Measurements from ENCODE around the gene ADSS1.

ADSS1 gene

GRCh38 chr14:104692939-104693315 is 31.1 kb upstream of the ADSS1 start:
- TF ChIP-seq SIN3A (IDR thresholded peaks at IDR 0.05; ENCODE audit: borderline replicate concordance, insufficient read depth, low read length), result no peak
- no peak for TF ChIP-seq REST (IDR thresholded peaks at IDR 0.05; ENCODE audit: insufficient read depth in 1 of 2, low read depth in 2 of 2, low read length in 2 of 2)
- TF ChIP-seq TAF1 (IDR thresholded peaks at IDR 0.05; ENCODE audit: borderline replicate concordance, insufficient read depth, low read length), result no peak
- no peak for TF ChIP-seq FOXP2 (optimal IDR thresholded peaks at IDR 0.05; ENCODE audit: borderline replicate concordance, extremely low read depth, extremely low read length, insufficient read depth)
- no peak for TF ChIP-seq POLR2AphosphoS5 (IDR thresholded peaks at IDR 0.05; ENCODE audit: low read depth, low read length)

DNA sequence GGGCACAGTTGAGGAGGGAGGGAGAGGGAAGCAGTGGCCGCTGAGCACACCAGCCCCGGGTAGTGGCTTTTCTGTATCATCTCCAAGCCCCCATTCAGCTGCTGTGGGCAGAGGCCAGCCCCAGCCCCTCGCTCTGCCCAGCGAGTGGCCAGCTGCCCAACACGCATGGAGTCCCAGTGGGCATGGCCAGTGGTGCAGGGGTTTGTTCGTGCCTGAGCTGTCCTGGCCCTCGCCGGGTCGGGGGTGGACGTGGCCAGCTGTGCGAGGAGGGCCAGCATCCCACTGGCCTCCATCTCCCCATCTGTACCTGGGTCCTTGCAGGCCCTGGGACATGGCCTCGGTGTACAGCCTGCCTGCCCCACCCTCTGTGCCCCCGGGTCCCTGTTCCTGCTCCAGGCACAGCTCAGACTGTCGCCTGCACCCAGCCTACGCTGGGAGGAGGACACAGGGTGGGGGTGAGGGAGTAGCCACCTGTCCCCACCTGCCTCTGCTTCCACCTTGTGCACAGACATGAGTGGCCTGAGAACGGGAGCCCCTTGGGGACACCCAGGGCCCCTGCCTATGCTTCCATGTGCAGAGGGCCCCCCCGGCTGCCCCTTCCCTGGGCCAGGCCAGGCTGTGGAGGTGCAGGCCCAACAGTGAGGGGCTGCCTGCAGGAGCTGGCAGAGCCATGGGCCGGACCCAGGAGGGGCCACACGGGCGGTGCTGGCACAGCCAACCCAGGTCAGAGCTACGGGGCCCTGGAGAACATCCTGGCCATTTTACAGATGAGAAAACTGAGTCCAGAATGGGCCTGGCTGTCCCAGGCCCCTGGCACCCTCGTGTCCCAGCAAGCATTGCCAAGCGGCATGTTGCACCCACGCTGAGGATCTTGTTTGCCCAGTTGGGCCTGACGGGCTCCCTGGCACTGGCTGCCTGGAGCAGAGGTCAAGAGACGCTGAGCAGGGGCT is 30.3 kb upstream of the ADSS1 start:
- no peak for TF ChIP-seq REST (IDR thresholded peaks at IDR 0.05; ENCODE audit: insufficient read depth in 1 of 2, low read depth in 2 of 2, low read length in 2 of 2)
- TF ChIP-seq SIN3A (IDR thresholded peaks at IDR 0.05; ENCODE audit: borderline replicate concordance, insufficient read depth, low read length), result no peak
- TF ChIP-seq FOXP2 (optimal IDR thresholded peaks at IDR 0.05; ENCODE audit: borderline replicate concordance, extremely low read depth, extremely low read length, insufficient read depth), result no peak
- no peak for TF ChIP-seq POLR2AphosphoS5 (IDR thresholded peaks at IDR 0.05; ENCODE audit: low read depth, low read length)
- no peak for TF ChIP-seq TAF1 (IDR thresholded peaks at IDR 0.05; ENCODE audit: borderline replicate concordance, insufficient read depth, low read length)

DNA sequence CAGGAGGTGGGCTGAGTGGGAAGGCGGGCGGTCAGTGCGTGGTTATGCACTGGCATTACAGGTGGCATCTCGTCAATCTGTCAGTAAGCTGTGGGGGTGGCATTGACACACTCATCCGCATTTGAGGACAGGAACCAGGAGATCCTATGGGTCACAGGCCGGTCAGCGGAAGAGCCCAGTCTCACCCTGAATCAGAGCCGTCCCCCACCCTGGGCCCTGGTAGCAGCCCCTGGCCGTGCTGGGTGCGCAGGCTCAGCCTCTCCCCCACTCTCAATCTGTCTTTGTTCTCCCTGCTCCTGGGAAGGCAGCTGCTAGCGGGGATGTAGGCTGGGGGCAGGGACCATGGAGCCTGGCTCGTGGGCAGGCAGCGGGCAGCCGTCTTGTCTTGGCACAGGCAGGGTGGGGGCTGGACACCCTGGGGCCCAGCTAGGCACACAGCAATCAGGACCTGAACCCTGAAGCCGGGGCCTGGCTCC is 29.5 kb upstream of the ADSS1 start:
- no peak for TF ChIP-seq REST (IDR thresholded peaks at IDR 0.05; ENCODE audit: insufficient read depth in 1 of 2, low read depth in 2 of 2, low read length in 2 of 2)
- TF ChIP-seq POLR2AphosphoS5 (IDR thresholded peaks at IDR 0.05; ENCODE audit: low read depth, low read length), result no peak
- no peak for TF ChIP-seq FOXP2 (optimal IDR thresholded peaks at IDR 0.05; ENCODE audit: borderline replicate concordance, extremely low read depth, extremely low read length, insufficient read depth)
- TF ChIP-seq SIN3A (IDR thresholded peaks at IDR 0.05; ENCODE audit: borderline replicate concordance, insufficient read depth, low read length), result no peak
- no peak for TF ChIP-seq TAF1 (IDR thresholded peaks at IDR 0.05; ENCODE audit: borderline replicate concordance, insufficient read depth, low read length)

DNA sequence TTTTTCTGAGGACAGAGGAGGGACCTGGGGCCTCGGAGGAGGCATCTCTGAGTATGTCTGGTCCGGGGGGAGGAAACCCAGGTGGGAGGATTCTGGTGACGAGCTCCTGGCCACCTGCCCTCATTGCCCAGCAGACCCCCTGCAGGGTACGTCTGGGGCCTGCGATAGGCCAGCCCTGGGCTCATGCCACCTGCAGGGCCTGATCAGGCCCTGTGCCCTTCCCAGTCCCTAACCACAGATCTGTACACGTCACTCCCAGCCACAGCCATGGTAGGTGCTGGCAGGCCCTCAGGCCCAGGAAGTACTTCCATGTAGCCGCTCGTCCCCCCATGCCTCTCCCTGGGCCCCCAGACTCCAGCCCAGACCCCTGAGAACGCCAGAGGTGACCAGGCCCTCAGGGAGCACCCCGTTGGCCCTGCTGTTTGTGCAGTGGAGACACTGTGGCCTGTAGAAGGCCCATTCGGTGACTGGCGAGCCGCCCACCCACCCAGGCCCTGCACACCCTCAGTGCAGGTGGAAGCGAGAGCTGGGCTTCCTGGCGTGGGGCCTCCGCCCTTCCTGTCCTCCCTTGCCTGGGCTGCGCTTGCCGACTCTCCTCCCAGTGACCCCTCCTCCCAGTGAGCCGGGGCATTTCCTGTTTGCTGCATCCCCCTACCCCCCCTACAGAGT is 28.9 kb upstream of the ADSS1 start:
- TF ChIP-seq FOXP2 (optimal IDR thresholded peaks at IDR 0.05; ENCODE audit: borderline replicate concordance, extremely low read depth, extremely low read length, insufficient read depth) (no peak), SIN3A (IDR thresholded peaks at IDR 0.05; ENCODE audit: borderline replicate concordance, insufficient read depth, low read length) (no peak), POLR2AphosphoS5 (IDR thresholded peaks at IDR 0.05; ENCODE audit: low read depth, low read length) (no peak), TAF1 (IDR thresholded peaks at IDR 0.05; ENCODE audit: borderline replicate concordance, insufficient read depth, low read length) (no peak), REST (IDR thresholded peaks at IDR 0.05; ENCODE audit: insufficient read depth in 1 of 2, low read depth in 2 of 2, low read length in 2 of 2) (no peak)
